GM12875 (cell line): ENCODE measurements around the gene DRG1.

Experiments used
- H3K4me3 ChIP-seq: one replicate; pipeline ENCODE4 v1.5.1; 2011; ENCODE audit warnings: low read depth, low read length, control low read depth
- CTCF ChIP-seq: IDR thresholded peaks from 2 replicates; pipeline ENCODE4 v1.5.1; 2011; ENCODE audit warnings: low read depth, mild to moderate bottlenecking, control low read depth, inconsistent platforms, low read length, moderate library complexity, borderline replicate concordance; ENCODE audit not compliant: insufficient read depth

Gene DRG1

DNA sequence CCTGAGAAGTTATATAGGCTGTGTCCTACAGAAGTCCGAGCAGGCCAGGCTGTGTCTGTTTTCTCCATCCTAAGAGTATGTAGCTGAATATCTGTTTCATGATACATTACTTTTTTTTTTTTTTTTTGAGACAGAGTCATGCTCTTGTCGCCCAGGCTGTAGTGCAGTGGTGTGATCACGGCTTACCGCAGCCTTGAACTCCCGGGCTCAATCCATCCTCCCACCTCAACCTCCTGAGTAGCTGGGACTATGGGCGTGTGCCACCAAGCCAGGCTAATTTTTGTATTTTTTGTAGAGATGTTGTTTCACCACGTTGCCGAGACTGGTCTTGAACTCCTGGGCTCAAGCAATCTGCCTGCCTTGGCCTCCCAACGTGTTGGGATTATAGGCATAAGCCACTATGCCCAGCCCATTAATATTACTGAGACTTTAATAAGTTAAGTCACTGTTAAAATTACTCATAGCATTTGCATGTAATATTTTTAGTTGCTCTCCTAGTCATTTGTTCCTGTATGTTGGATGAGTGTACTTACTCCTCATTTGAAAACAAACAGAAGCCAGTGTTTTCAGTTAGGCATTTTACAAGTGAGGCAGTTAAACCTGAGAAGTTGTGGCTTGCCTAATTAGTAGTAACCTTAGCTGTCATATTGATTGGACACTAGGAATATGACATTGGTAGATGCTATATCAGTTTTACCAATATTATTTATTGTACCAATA, 26.1 kb downstream of the DRG1 start:
- TF ChIP-seq CTCF = no peak
- no peak overlapping the region for H3K4me3 ChIP-seq

GRCh38 chr22:31431950-31432349, 32.5 kb downstream of the DRG1 start:
- no peak overlapping the region for H3K4me3 ChIP-seq
- no peak for TF ChIP-seq CTCF

DNA sequence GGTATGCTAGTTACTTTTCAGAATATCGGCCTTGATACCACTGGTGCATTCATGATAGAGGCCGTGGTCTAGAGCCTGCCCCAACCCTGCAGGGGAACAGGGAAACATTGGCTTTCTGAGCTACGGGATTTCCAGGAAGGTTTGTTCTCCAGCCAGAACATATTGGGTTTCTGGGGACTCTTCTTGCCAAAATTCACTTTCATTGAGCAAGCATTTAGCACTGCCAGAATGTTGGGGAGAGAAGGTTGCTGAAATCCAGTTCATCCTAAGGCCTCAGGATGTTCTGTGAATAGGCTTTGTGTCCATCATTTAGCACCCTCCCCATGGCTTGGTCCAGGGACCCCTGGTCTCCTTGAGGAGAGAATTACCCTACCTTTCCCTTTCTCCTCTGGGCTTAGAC, 36.7 kb downstream of the DRG1 start:
- no peak for TF ChIP-seq CTCF
- H3K4me3 ChIP-seq = no peak overlapping the region

DNA sequence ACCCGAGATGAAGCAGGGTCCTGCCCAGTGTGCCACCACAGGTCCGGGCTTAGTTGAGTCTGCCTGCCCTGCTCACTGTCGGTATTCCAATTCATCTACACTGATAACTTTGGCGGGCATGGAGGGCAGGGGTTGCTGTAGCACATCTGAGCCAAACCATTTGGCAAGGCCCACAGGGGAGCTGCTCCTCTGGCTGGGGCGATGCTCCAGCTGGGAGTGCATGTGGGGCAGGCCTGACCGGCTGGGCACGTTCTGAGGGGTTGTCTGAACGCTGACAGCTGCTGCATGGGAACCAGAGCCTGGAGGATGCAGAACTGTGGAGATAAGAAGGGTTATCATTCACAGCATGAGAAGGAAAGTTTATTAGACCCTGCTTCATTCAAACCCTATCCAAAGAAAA, 40.4 kb downstream of the DRG1 start:
- H3K4me3 ChIP-seq = no peak overlapping the region
- TF ChIP-seq CTCF = no peak

GRCh38 chr22:31440681-31441080, 41.3 kb downstream of the DRG1 start:
- TF ChIP-seq CTCF = no peak
- H3K4me3 ChIP-seq = no peak overlapping the region

DNA sequence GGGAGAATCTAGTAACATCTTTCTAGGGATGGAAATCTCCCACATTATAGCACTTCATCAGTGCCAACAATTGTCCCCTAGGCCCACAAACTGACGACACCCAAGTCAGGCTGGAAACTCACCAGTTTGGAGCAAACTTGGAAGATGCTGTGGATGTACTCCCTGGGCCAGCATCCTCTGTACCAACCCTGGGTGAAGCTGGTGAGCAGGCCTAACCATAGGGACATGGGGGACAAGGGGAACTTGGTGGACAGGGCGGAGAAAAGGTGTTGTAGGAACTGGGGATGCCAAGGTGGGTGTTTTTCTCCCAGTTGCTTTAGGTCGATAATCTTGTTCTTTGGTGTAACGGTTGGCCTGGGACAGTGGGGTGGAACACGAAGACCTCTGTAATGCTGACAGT, 42.2 kb downstream of the DRG1 start:
- no peak overlapping the region for H3K4me3 ChIP-seq
- TF ChIP-seq CTCF = no peak

DNA sequence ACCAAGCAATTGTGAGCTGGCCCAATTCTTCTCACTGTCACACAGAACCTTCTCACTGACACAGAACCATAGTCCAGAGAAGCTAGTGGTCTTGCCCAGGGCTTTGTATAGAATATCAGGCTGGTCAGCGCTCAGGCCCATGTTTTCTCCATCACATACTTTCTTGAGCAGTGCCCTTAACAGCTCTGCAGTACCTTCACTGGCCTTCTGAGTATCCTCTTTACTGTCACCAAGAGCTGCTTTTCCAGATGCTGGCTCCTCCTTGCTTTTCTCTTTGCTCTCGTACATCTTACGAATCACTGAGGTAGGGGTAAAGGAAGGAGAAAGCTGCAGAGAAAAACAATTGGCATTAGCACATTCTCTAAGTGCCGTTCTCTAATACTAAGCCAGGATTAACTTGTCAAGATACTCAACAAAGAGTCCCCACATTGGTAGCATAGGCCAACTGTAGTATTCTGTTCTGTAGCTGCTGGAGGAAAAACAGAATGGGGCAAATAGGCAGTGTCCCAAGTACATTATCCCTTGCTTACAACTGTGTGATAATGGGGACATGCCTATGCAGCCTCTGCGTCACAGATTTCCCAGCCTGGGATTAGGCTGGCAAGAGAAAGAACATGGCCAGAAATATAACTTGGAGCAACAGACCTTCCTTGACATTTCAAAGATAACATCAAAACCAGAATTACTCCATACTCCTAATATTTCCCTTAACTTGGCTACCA, 43.5 kb downstream of the DRG1 start:
- H3K4me3 ChIP-seq = no peak overlapping the region
- no peak for TF ChIP-seq CTCF
